CMK (cell line): ENCODE measurements around the gene BCAS4.

Experiments used
- DNase-seq: peaks from one replicate; pipeline ENCODE4 v3.0.0-alpha.2; 2010; ENCODE audit warnings: low read depth

The BCAS4 gene

GRCh38 chr20:50821994-50822393, 27.1 kb downstream of the BCAS4 start:
- DNase-seq = no peak

- DNase-seq = no peak
Measured at GRCh38 chr20:50823319-50823718, 28.5 kb downstream of the BCAS4 start.

- no peak for DNase-seq
Measured at GRCh38 chr20:50824137-50824536, 29.3 kb downstream of the BCAS4 start.

GRCh38 chr20:50826121-50826520, 31.3 kb downstream of the BCAS4 start:
- no peak for DNase-seq

- no peak for DNase-seq
Measured at GRCh38 chr20:50828363-50829136, 33.7 kb downstream of the BCAS4 start.

- DNase-seq = no peak
Measured at GRCh38 chr20:50831622-50832021, 36.8 kb downstream of the BCAS4 start.

GRCh38 chr20:50834599-50835005, 39.7 kb downstream of the BCAS4 start:
- no peak for DNase-seq

- no peak for DNase-seq
Measured at GRCh38 chr20:50837532-50838321, 42.9 kb downstream of the BCAS4 start.

GRCh38 chr20:50838322-50838625, 43.4 kb downstream of the BCAS4 start:
- DNase-seq = no peak

- no peak for DNase-seq
Measured at GRCh38 chr20:50838707-50839385, 44.0 kb downstream of the BCAS4 start.

GRCh38 chr20:50842821-50843220, 48.0 kb downstream of the BCAS4 start:
- DNase-seq = no peak

GRCh38 chr20:50843331-50844276, 48.7 kb downstream of the BCAS4 start:
- DNase-seq = no peak

GRCh38 chr20:50844430-50845100, 49.7 kb downstream of the BCAS4 start:
- DNase-seq = no peak

GRCh38 chr20:50845566-50846215, 50.8 kb downstream of the BCAS4 start:
- no peak for DNase-seq

GRCh38 chr20:50848341-50848808, 53.5 kb downstream of the BCAS4 start:
- DNase-seq = no peak

- DNase-seq = no peak
Measured at GRCh38 chr20:50848846-50849673, 54.2 kb downstream of the BCAS4 start.

GRCh38 chr20:50850721-50851286, 55.9 kb downstream of the BCAS4 start:
- DNase-seq = peak; percentile 56

GRCh38 chr20:50852085-50852484, 57.2 kb downstream of the BCAS4 start:
- no peak for DNase-seq

GRCh38 chr20:50854506-50855249, 59.8 kb downstream of the BCAS4 start:
- no peak for DNase-seq
